ENCODE data around the gene TMEM233.

TMEM233 gene

GRCh38 chr12:119687879-119688278 is 94.3 kb downstream of the TMEM233 start:
- Histone ChIP-seq H3K4me3 (ENCODE audit: low read length) (no peak overlapping the region), H4K20me1 (ENCODE audit: control insufficient read depth, insufficient read depth, low read depth, low read length) (no peaks in the 10 kb centered on the region), H3K36me3 (ENCODE audit: control insufficient read depth, low read length) (peaks cover 60% of the 10 kb centered on the region), H3K27ac (ENCODE audit: low read depth, low read length) (no peak overlapping the region), H3F3A (ENCODE audit: control insufficient read depth, insufficient read depth) (no peaks in the 10 kb centered on the region; the same call in 1 of the 2 replicates), H3K9me3 (ENCODE audit: control insufficient read depth, insufficient read depth, low read length) (no peaks in the 10 kb centered on the region), H3K79me2 (ENCODE audit: control insufficient read depth, low read length) (no peaks in the 10 kb centered on the region), H3K9me2 (replicated peaks; ENCODE audit: control insufficient read depth, low read length) (no peaks in the 10 kb centered on the region), H3K27me3 (ENCODE audit: control insufficient read depth, low read length) (no peaks in the 10 kb centered on the region), H3K4me2 (ENCODE audit: low read length) (no peak overlapping the region), H3K4me1 (ENCODE audit: control insufficient read depth, low read length) (peaks cover 6% of the 10 kb centered on the region)
- TF ChIP-seq EZH2phosphoT487 (IDR thresholded peaks at IDR 0.05; ENCODE audit: borderline replicate concordance, low read length) = no peak
- no peak for TF ChIP-seq CTCF (IDR thresholded peaks at IDR 0.05; ENCODE audit: low read depth, low read length, poor library complexity, severe bottlenecking)

GRCh38 chr12:119689935-119690500 is 96.4 kb downstream of the TMEM233 start:
- no peak overlapping the region for H3K27ac ChIP-seq (ENCODE audit: low read depth, low read length)
- H3F3A ChIP-seq (ENCODE audit: control insufficient read depth, insufficient read depth) = no peaks in the 10 kb centered on the region
- H3K36me3 ChIP-seq (ENCODE audit: control insufficient read depth, low read length) = peaks cover 66% of the 10 kb centered on the region

DNA sequence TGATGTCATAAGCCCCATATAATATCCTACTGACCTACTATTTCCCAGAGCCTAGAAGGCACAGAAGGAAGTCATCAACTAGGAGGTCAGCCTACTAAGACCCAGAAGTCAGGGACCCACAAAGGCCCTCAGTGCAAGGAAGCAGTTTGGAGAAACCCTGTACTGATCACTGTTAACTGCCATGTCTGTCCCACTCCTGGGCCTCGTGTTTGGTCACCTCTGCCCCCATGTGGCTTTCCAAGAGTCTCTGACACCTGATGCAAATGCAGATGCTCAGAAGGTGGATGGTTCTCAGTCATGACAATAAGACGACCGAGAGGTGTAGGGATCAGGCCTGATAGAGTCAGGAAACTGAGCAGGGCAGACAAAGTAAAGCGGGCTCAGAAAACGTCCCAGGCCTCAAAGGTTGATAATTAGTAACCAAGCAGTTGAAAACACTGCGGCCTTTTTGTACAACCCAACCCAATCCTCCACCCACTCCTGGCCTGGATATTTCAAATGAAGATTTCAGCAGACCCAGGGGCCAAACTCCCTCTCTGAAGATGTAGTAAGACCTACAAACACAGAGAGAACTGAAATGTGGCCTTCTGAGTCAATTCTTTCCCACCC is 97.7 kb downstream of the TMEM233 start:
- no peak for TF ChIP-seq EZH2phosphoT487 (IDR thresholded peaks at IDR 0.05; ENCODE audit: borderline replicate concordance, low read length)
- TF ChIP-seq CTCF (IDR thresholded peaks at IDR 0.05; ENCODE audit: low read depth, low read length, poor library complexity, severe bottlenecking) = no peak
- no peak overlapping the region for H3K4me2 ChIP-seq (ENCODE audit: low read length)
- peaks cover 69% of the 10 kb centered on the region for H3K36me3 ChIP-seq (ENCODE audit: control insufficient read depth, low read length)

More at GRCh38 chr12:119689935-119690500, 96.4 kb downstream of the TMEM233 start:
- Histone ChIP-seq H3K27me3 (ENCODE audit: control insufficient read depth, low read length) (no peaks in the 10 kb centered on the region), H3K4me2 (ENCODE audit: low read length) (no peak overlapping the region), H4K20me1 (ENCODE audit: control insufficient read depth, insufficient read depth, low read depth, low read length) (no peaks in the 10 kb centered on the region), H3K79me2 (ENCODE audit: control insufficient read depth, low read length) (no peaks in the 10 kb centered on the region), H3K4me3 (ENCODE audit: low read length) (no peak overlapping the region), H3K9me3 (ENCODE audit: control insufficient read depth, insufficient read depth, low read length) (no peaks in the 10 kb centered on the region), H3K4me1 (ENCODE audit: control insufficient read depth, low read length) (no peaks in the 10 kb centered on the region), H3K9me2 (replicated peaks; ENCODE audit: control insufficient read depth, low read length) (no peaks in the 10 kb centered on the region)
- TF ChIP-seq CTCF (IDR thresholded peaks at IDR 0.05; ENCODE audit: low read depth, low read length, poor library complexity, severe bottlenecking) = no peak
- TF ChIP-seq EZH2phosphoT487 (IDR thresholded peaks at IDR 0.05; ENCODE audit: borderline replicate concordance, low read length) = no peak

More for the DNA sequence above, 97.7 kb downstream of the TMEM233 start:
- no peaks in the 10 kb centered on the region for H3K79me2 ChIP-seq (ENCODE audit: control insufficient read depth, low read length)
- H3K27ac ChIP-seq (ENCODE audit: low read depth, low read length) = no peak overlapping the region
- H3K4me3 ChIP-seq (ENCODE audit: low read length) = no peak overlapping the region
- H4K20me1 ChIP-seq (ENCODE audit: control insufficient read depth, insufficient read depth, low read depth, low read length) = no peaks in the 10 kb centered on the region
- H3K9me2 ChIP-seq (replicated peaks; ENCODE audit: control insufficient read depth, low read length) = no peaks in the 10 kb centered on the region
- no peaks in the 10 kb centered on the region for H3K9me3 ChIP-seq (ENCODE audit: control insufficient read depth, insufficient read depth, low read length)
- no peaks in the 10 kb centered on the region for H3K27me3 ChIP-seq (ENCODE audit: control insufficient read depth, low read length)
- no peaks in the 10 kb centered on the region for H3F3A ChIP-seq (ENCODE audit: control insufficient read depth, insufficient read depth)
- H3K4me1 ChIP-seq (ENCODE audit: control insufficient read depth, low read length) = no peaks in the 10 kb centered on the region

Data from DOHH2 (cell line).